Activated CD4-positive, alpha-beta T cell treated with anti-CD3 and anti-CD28 coated beads for 24 hours (primary cell): Measurements from ENCODE around the gene DRC7.

Experiments
- DNase-seq, 2 donors: peaks; one replicate each; pipeline ENCODE4 v3.0.0-alpha.2; 2020; ENCODE audit warnings: low read depth in 2 of 2

Gene DRC7, protein sequence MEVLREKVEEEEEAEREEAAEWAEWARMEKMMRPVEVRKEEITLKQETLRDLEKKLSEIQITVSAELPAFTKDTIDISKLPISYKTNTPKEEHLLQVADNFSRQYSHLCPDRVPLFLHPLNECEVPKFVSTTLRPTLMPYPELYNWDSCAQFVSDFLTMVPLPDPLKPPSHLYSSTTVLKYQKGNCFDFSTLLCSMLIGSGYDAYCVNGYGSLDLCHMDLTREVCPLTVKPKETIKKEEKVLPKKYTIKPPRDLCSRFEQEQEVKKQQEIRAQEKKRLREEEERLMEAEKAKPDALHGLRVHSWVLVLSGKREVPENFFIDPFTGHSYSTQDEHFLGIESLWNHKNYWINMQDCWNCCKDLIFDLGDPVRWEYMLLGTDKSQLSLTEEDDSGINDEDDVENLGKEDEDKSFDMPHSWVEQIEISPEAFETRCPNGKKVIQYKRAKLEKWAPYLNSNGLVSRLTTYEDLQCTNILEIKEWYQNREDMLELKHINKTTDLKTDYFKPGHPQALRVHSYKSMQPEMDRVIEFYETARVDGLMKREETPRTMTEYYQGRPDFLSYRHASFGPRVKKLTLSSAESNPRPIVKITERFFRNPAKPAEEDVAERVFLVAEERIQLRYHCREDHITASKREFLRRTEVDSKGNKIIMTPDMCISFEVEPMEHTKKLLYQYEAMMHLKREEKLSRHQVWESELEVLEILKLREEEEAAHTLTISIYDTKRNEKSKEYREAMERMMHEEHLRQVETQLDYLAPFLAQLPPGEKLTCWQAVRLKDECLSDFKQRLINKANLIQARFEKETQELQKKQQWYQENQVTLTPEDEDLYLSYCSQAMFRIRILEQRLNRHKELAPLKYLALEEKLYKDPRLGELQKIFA

DNA sequence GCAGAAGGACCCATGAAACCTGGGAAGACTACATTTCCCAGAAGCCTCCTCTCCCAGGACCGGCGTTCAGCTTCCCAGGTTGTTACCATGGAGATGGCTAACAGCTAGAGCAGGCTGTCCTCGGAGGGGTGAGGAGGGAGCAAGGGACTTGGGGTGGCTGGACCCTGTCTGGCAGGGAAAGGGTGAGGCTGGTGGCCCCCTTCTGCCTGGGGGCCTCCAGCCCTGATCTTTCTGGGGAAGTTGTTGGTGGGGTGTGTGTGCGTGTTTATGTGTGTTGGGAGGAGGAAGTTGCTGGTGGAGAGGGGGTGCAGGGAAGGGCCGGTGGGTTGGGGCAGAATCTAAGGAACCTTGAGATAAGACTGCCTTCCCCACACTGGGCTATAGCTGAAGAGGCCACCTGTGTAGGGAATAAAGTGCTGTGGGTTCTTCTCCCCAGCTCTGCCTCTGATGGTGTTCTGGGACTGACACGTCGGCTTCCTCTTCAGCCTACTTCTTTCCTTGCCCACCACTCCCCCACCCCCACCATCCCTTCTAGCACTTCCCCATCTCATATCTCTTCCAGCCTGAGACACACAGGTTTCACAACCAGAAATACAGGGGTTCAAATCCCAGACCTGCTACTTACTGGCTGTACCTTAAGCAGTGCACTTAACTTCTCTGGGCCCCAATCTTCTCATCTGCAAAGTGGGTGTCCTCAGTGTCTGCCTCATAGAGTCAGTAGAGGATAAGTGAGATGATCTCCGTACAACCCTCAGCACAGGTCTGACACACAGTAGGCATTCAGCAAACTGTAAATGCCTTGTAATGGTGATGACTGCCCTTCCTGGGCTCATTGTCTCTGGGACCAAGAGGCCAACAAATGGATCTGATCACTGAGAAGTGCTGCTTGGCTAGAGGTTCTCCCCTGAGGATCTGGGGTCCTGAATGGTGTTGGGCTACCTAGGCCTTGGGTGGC lies at the start of gene DRC7:
TSS of gene DRC7 (plus strand) at position 82 of the 955 bp plus-strand sequence. CDS start 3,144 bp downstream, outside the sequence.
- DNase-seq = no peak

DNA sequence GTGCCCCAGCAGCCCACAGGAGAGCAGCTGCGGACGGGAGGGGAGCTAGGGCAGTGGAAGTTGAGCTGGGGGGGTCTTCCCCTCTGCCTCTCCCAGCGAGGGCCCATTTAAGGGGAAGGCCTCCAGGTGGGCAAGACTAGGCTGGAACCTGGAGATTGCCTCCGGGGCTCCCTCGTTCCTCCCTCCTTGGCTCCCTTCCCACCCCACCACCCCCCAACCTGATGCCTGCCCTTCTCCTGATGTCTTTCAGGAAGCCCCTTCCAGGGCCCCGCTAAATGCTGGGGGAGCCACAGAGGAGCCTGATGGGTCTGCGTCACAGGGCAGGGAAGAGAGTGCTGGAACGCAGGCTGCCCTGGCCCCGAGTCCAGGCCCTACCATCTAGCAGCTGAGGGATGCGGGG lies 49.4 kb upstream of the DRC7 start:
- DNase-seq = no peak

DNA sequence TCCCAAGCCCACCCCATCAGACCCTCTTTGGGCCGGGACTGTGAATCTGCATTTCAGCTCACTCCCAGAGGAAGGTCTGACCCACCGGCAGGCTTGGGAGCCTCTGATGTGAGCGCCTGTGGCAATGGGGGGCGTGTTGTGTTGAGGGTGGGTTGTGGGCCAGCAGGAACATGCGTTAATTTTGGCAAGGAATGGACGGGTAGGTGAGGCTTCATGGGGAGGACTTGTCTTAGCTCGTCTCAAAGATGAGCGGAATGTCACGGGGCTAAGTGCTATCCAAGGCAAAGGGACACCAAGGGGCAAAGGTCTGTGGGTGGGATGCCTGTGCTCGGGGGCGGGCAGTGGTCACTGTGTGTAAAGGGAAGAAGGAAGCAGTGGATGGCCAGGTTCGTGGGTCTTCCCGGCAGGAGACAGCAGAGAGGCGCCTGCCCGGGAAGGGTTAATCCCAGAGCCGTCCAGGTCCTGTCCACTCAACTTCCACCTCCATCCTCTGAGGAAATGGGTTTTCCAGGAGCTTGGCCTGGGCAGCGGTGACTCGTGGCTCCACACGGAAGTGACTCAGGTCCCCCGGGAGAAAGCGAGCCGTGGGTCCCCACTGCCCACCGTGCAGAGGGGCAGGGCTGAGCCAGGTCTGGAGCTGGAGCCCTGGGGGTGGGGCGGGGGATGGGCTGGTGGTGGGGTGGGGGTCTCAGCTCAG lies 48.8 kb upstream of the DRC7 start:
- DNase-seq = no peak

DNA sequence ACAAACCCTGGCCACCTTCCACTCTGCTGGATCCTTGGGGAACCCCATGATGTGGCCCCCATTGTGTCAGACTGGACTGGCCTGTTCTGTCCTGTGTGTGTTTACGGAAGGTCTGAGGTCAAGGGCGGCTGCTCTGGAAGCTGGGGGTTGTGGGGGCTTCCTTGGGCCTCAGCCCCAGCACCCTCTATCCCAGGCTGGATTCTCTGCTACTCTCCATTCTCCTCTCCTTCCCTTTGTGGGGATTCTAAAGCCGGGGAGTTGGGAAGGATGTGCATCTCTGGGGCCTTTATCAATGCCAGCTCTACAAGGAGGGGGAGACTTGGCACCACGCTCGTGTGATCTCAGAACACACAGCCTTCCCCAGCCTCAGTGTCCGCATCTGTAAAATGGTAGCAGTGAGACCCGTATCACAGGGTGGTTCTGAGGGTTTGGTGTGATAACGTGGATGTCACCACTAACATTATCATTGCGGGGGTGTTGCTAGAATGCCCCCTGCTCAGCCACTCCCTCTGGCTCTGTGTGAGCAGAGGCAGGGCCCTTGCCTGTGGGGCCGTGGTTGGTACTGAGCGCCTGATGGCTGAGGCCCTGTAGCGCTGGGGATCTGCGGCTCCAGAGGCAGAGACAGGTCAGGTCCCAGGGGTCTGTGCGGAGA lies 48.1 kb upstream of the DRC7 start:
- no peak for DNase-seq

DNA sequence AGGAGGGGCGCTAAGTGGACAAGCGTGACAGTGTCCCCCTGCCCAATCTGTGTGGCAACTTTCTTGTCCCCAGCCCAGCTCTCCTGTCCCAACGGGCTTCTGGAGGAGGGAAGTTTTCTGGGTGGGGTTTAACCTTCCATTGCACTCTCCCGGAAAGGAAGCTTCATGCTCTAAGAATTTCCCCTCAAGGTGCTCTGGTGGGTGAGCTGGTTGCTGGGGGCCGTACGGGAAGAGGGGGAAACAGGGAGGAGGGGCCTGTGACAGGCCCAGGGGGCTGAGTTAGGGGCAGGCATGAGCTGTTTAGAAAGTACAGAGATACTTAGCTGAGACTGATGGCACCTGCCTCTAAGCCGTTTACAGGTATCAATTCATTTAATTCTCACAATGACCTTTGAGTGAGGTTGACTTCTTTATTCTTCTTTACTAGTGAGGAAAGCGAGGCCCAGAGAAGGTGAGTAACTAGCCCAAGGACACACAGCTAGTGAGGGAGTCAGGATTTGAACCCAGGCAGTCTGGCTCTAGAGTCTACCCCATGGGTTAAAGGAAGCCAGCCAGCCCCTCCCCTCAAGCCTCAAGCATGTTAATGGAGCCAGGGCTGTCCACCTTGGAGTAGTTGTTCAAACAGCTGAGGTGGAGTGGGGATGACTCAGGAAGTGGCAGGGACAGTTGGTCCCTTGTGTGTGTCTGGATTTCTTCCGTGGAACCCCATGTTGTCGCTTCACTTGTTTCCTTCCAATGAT lies 47.3 kb upstream of the DRC7 start:
- no peak for DNase-seq

DNA sequence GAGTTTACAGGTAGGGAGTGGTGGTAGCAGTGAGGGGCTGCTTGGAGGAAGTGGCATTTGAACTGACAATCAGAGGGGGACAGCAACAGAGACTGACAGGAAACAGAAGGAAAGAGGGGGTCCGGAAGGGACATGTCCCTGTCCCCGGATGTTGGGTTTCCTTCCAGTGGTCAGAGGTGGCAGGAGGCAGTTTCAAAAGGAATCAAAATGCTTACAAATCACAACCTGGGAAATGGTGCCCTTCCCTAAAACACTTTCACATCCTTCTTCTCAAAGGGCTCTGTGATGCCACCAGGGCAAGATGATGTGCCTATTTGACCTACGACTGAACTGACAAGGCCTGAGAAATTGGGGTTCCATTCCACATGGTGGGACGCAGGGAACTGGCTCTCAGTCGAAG lies 46.5 kb upstream of the DRC7 start:
- DNase-seq = no peak

DNA sequence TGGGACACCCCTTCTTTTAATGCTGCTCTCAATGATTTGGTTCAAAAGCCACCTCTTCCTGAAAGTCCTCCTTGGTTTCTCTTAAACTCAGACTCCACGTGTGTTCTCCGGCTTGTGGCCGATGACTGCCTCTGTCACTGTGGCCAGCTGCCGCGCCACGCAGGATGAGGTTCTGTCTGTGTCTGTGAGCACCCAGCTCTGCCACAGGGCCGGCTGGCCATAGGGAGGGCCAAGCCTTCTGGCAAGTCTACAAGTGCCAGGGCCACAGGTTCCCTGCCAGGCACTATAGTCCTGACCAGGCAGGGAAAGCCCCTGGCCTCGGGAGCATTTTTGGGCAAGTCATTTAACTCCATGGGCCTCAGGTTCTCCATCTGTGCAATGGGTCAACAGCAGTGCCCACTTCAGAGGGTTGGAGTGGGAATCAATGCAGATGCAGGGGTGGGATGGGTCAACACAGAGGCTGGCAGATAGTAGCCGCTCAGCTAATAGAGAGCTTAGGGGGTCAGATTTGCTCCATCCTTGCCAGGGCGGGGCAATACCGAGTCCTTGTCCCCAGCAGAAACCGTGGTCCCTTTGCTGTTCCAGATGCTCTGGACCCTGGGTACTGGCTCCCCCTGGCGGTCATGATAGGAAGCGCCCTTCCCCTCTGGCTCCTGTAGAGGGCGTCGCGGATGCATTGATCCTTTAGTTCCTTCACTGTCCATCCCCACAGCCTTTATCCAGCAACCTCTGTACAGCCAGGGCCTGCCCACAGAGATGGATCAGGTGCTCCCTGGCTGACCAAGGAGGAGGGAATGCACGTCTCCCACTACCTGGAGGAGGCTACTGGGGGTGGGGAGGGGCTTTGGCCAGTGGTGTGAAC lies 45.8 kb upstream of the DRC7 start:
- peak; percentile 82 to 85 for DNase-seq

DNA sequence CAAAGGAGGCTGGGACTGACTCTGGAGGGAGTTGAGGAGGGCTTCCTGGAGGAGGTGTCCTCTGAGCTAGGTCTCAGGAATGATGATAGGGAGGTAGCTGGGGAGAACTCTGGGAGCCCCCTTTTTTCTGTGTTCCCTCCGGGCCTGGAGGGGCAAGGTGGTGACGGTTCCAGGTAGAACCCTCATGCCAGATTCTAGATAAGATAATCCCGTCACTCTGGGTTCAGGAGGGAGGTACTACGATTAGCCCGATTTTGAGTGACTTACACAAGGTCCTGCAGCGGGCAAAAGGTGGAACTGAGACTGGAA lies 45.2 kb upstream of the DRC7 start:
- DNase-seq = no peak

DNA sequence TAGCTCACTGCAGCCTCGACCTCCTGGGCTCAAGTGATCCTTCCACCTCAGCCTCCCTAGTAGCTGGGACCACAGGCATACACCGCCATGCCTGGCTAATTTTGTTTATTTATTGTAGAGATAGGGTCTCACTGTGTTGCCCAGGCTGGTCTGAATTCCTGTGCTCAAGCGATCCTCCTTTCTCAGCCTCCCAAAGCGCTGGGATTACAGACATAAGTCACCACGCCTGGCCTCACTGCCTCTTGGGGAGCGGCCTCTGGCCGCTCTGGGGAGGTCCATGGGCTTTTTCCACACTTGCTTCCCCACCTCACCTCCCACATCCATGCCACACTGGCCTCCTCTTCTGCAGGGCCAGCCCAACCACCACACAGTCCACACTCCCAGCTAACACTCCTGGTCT lies 44.8 kb upstream of the DRC7 start:
- no peak for DNase-seq

DNA sequence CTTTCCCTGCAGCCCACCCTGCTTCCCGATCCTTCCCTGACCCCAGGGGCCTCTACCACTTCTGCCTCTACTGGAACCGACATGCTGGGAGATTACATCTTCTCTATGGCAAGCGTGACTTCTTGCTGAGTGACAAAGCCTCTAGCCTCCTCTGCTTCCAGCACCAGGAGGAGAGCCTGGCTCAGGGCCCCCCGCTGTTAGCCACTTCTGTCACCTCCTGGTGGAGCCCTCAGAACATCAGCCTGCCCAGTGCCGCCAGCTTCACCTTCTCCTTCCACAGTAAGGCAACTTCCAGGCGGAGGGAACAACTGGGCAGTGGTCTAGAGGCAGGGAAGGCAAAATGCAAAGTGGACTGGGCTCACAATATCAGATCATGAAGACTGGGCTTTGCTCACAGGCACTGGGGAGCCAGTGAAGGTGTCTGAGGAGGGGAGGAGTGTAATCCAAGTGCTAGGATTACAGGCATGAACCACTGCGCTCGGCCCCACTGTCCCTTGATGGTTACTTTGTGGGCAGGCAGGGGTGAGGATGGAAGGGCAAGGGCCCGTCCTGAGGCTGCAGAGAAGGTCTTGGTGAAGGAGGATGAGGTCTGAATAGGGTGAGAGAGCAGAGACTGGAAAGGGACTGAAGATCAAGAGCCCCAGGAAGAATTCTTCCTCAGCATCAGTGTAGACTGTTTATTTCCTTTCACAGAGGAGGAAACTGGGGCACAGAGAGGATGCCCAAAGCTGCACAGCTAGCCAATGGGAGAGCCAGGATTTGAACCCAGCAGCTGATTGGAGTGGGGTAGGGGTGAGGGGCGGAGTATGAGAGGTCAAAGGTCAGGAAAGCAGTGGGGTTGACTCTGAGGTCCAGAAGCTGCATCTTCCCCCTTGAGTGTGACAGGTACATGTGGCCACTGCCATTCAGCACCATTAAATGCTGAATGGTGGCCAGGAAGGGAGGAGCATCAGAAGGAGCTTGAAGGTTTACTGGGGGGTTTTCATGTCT lies 43.0 kb upstream of the DRC7 start:
- DNase-seq = no peak

DNA sequence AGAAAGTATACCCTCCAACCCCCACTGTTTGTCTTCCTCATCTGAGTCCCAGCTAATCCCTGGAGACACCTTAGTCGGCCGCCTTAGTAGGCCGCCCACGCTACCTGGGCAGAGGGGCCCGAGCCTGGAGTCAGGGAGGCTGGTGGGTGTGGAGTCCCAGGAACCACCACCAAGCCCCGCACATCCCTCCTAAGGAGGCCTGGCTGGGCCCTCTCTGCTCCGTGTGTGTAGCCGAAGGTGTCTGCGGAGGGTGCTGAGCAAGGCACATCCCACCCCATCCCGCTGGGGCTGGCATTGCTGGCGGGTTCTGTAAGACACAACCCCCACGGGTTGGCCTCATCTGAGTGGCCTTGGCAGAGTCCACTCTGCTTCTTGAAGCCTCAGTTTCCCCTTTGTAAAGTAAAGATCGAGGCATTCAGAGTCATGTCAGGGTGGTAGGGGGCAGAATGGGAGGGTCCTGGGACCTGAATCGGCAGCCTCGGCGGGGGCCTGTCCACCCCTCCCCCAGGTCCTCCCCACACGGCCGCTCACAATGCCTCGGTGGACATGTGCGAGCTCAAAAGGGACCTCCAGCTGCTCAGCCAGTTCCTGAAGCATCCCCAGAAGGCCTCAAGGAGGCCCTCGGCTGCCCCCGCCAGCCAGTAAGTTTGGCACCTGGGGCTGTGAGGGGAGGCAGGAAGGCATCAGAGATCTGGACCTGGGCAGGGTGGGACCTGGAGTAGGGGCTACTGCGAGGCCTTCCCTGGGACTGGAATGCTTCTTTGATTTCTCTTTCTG lies 41.7 kb upstream of the DRC7 start:
- DNase-seq = no peak

DNA sequence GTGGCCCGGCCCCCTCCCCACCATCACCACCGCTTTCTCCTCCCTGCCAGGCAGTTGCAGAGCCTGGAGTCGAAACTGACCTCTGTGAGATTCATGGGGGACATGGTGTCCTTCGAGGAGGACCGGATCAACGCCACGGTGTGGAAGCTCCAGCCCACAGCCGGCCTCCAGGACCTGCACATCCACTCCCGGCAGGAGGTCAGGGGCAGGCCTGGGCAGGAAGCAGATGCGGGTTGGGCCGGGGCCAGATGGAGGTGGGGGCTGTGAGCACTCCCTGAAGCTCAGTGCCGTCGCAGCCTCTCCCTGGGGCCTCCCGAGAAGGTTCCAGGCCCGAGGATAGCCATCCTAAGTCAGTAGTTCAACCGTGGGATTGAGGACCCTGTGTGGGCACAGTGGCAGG lies 40.7 kb upstream of the DRC7 start:
- no peak for DNase-seq

DNA sequence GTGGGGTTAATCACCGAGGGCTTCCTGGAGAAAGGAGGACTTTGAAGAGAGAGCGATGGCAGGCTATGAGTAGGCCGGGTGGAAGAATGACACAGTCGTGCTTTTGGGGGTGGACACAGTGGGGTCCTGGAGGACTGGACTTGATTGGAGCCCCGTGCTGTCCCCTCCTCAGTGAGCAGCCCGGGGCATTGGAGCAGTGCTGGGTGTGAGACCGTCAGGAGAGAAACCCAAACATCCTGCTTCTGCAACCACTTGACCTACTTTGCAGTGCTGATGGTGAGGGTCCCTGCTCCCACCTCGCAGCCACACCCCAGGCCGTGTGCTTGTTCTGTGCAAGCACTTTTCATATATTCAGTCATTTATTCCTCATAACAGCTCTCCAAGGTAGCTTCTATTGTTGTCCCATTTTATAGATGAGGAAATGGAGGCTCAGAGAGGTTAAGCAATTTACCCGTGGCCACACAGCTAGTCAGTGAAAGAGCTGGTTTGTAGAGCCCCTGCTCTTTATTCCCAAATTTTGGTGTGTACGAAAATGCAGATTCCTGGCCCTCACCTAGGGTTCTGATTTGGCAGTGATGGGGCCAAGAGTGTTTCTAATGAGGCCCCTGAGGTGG lies 38.2 kb upstream of the DRC7 start:
- DNase-seq = no peak

DNA sequence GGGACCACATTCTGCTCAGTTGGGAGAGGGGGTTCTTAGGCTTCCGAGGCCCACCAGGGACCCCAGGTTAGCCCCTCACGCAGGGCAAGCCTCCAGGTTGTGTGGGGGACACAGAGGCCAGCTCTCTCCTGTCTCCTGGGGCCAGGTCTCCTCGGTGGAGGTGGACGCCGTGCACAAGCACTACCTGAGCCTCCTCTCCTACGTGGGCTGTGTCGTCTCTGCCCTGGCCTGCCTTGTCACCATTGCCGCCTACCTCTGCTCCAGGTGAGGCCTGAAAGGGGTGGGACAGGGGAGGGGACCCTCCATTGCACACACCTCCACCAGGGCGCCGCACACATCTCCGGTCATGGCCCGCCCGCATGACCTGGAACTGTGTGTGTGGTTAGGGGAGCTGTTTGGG lies 37.4 kb upstream of the DRC7 start:
- DNase-seq = no peak

DNA sequence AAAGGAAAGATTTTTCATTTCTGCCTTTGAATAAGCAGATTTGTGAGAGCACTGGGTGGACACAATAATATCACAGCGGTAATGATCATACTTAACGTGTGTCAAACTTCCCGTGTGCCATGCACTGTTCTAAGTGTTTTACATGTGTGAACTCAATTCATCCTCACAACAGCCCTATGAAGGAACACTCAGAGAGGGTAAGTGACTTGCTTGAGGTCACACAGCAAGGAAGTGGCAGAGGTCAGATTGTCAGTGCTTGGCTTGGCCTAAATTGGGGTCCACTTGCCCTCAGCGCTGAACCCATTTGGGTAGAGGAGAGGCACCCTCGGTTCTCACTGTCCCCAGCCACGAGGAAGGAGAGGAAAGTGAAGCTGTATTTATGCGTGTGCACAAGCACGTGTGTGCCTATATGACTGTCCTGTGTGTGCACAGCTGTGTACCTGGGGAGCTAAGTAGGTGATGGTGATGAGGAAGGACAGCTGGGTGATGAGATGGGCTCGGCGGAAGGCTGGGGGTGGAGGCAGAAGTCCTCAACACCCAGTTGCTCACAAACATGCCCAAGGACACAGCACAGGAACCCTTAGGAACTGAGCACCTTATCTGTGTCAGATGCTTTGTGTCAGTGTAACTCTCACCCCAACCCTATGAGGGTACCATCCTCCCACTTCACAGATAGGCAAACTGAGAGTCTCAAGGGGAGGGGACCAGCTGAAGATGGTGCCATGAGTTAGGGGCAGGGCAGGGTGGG lies 36.3 kb upstream of the DRC7 start:
- no peak for DNase-seq
